MCF 10A (cell line): ENCODE measurements around the gene YARS1. TPM values are rescaled to one million over a fixed set of nuclear protein-coding genes. Genes with fewer than 3 reads are reported as not detected.
"Not testable (repeated sequence)": the region's sequence is repeated elsewhere in the genome, so short reads cannot be mapped to it uniquely, and the experiment has no call there.

ENCODE experiments used
- BruUV-seq: library from RNA; stranded (reverse); fragments of 400-500 nt; replicated peaks from 2 replicates; lab custom pipeline; 2021; lab: Mats Ljungman, UMichigan
- CTCF ChIA-PET: fragments of 300-600 bp; sonication (Branson Sonifier 250); formaldehyde crosslinking; extraction: SDS; loops from one replicate; lab custom pipeline; 2021; ENCODE audit warnings: antibody characterized with exemption, inconsistent platforms; lab: Yijun Ruan, JAX
- POLR2A ChIA-PET: fragments of 300-600, 350-650 bp; sonication (Branson Sonifier 250); formaldehyde crosslinking; extraction: SDS; loops from one replicate; lab custom pipeline; 2020; ENCODE audit warnings: antibody characterized with exemption, inconsistent platforms; lab: Yijun Ruan, JAX
- DNase-seq: peaks from one replicate; pipeline ENCODE4 v3.0.0-alpha.2; 2018; ENCODE audit not compliant: unreplicated experiment
- H3K27ac Mint-ChIP-seq: one replicate; pipeline ENCODE4 v1.8.0; 2022; ENCODE audit warnings: mild to moderate bottlenecking, low read depth, mixed read lengths; ENCODE audit not compliant: unreplicated experiment
- H3K27me3 Mint-ChIP-seq: one replicate; pipeline ENCODE4 v1.8.0; 2022; ENCODE audit warnings: mixed read lengths; ENCODE audit not compliant: insufficient read depth, unreplicated experiment
- H3K36me3 Mint-ChIP-seq: one replicate; pipeline ENCODE4 v1.8.0; 2022; ENCODE audit warnings: mild to moderate bottlenecking, moderate library complexity, mixed read lengths; ENCODE audit not compliant: insufficient read depth, unreplicated experiment
- H3K4me1 Mint-ChIP-seq: one replicate; pipeline ENCODE4 v1.8.0; 2022; ENCODE audit warnings: mixed read lengths; ENCODE audit not compliant: insufficient read depth, unreplicated experiment
- H3K4me3 Mint-ChIP-seq: one replicate; pipeline ENCODE4 v1.8.0; 2022; ENCODE audit warnings: mild to moderate bottlenecking, moderate library complexity, mixed read lengths; ENCODE audit not compliant: unreplicated experiment
- H3K9me3 Mint-ChIP-seq: one replicate; pipeline ENCODE4 v1.8.0; 2022; ENCODE audit warnings: mixed read lengths; ENCODE audit not compliant: unreplicated experiment
- intact Hi-C: fragments of 100-400 bp; cut with micrococcal nuclease; formaldehyde crosslinking; loops from 2 replicates; pipeline ENCODE4 v1.14.1; 2022
- total RNA-seq: library from RNA; stranded (reverse); gene quantifications from 2 replicates; pipeline ENCODE4 v1.2.3, GENCODE V29; 2022
- TF ChIP-seq, protein P1 (sequence below): fragments of 200-600 bp; IDR thresholded peaks from one replicate; pipeline ENCODE4 v1.8.0; 2022; ENCODE audit warnings: antibody characterized with exemption, mild to moderate bottlenecking; ENCODE audit not compliant: unreplicated experiment

The YARS1 gene
- total RNA-seq, 1 experiment from 2014 or later = 372 TPM

DNA sequence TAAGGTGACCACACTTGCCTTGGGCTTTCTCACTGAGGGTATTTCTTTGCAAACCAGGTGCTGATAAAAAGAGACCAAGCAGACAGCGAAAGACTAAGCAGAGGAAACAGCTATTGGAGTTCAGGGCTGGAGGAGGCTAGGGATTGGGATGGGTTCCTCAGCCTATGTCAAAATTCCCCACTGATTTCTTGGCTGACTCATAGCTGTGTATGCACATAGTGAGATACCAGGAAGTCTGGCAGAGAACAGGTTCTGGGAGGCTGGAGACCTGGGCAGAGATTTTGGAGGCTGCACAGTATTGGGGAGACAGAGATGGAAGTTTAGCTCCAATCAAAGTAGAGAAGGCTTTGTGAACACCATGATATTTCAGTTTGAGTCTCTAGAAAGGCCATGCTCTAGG is 25.3 kb downstream of the YARS1 start:
- H3K27me3 Mint-ChIP-seq = no peaks in the 10 kb centered on the region
- ChIA-PET CTCF (interaction anchor here (0.6 to 1.2 kb wide), 5 partner anchors 23 to 79 kb away, joined by 3 to 6 read pairs (median 4); no protein-coding TSS in a partner anchor), POLR2A (interaction anchor here (0.5 to 2.5 kb wide), 9 partner anchors 10 to 834 kb away, joined by 3 to 17 read pairs (median 4); partner anchors contain the start of genes S100PBP and YARS1)
- TF ChIP-seq, protein P1, sequence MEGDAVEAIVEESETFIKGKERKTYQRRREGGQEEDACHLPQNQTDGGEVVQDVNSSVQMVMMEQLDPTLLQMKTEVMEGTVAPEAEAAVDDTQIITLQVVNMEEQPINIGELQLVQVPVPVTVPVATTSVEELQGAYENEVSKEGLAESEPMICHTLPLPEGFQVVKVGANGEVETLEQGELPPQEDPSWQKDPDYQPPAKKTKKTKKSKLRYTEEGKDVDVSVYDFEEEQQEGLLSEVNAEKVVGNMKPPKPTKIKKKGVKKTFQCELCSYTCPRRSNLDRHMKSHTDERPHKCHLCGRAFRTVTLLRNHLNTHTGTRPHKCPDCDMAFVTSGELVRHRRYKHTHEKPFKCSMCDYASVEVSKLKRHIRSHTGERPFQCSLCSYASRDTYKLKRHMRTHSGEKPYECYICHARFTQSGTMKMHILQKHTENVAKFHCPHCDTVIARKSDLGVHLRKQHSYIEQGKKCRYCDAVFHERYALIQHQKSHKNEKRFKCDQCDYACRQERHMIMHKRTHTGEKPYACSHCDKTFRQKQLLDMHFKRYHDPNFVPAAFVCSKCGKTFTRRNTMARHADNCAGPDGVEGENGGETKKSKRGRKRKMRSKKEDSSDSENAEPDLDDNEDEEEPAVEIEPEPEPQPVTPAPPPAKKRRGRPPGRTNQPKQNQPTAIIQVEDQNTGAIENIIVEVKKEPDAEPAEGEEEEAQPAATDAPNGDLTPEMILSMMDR = no peak
- H3K4me3 Mint-ChIP-seq = no peak overlapping the region
- H3K27ac Mint-ChIP-seq = peak overlapping the region; percentile 44
- no peaks in the 10 kb centered on the region for H3K9me3 Mint-ChIP-seq
- peak; percentile 58 for DNase-seq
- peaks cover 94% of the 10 kb centered on the region for H3K36me3 Mint-ChIP-seq
- peaks cover 12% of the 10 kb centered on the region for H3K4me1 Mint-ChIP-seq
- no TSS peak for BruUV-seq
- intact Hi-C loops = no loop called here

DNA sequence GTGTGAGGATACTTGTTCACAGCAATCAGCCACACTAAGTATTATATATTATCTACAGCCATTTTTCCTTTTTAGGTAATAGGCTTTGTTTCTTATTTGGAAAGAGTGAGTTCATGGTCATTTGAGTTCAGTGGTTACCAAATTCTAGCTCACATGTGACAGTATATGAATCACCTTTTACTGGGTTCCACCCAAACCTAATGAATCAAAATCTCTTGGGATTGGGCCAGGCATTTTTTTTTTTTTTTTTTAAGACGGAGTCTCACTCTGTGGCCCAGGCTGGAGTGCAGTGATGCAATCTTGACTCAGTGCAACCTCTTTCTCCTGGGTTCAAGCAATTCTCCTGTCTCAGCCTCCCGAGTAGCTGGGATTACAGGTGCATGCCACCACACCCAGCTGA is 27.8 kb downstream of the YARS1 start:
- BruUV-seq, H3K27me3 Mint-ChIP-seq, H3K9me3 Mint-ChIP-seq, H3K4me3 Mint-ChIP-seq: not testable (repeated sequence)
- peaks cover 12% of the 10 kb centered on the region for H3K4me1 Mint-ChIP-seq
- ChIA-PET CTCF (interaction anchor here (0.5 to 1.2 kb wide), 4 partner anchors 14 to 83 kb away, joined by 3 to 5 read pairs (median 4); no protein-coding TSS in a partner anchor), POLR2A (interaction anchor here (0.6 to 2.1 kb wide), 15 partner anchors 9 to 267 kb away, joined by 3 to 18 read pairs (median 4); partner anchors contain the start of genes S100PBP and YARS1)
- H3K27ac Mint-ChIP-seq = peak overlapping the region; percentile 42
- peaks cover 98% of the 10 kb centered on the region for H3K36me3 Mint-ChIP-seq
- peak; percentile 90 for DNase-seq
- intact Hi-C loops = loop anchor here (10.0 kb wide), 1 partner anchor 295 kb away; the partner anchor contains the start of gene AZIN2

DNA sequence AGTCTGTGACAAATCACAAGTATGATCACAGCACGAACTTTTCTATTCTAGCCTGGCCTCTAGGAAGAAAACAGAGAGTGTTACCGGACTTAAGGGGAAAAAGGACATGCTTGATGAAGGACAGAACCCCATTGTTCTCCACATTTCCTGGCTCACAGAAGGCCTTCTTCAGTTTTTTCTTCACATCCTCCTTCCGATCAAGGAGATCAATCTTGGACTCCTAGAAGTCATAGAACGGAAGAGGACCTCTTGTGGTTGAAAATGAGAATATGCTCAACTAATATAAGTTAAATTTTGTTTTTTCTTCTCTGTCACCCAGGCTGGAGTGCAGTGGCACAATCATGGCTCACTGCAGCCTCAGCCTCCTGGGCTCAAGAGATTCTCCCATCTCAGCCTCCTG is 30.3 kb downstream of the YARS1 start:
- ChIA-PET POLR2A (interaction anchor here (0.7 to 1.4 kb wide), 5 partner anchors 13 to 135 kb away, joined by 3 to 5 read pairs (median 4); partner anchors contain the start of gene RBBP4), CTCF (interaction anchor here (0.9 to 1.2 kb wide), 2 partner anchors 14 to 24 kb away, joined by 3 to 11 read pairs; no protein-coding TSS in a partner anchor)
- BruUV-seq = no TSS peak
- DNase-seq = no peak
- intact Hi-C loops = loop anchor here (10.0 kb wide), 1 partner anchor 298 kb away; the partner anchor contains the start of gene AZIN2
- Mint-ChIP-seq H3K36me3 (peaks cover 99% of the 10 kb centered on the region), H3K9me3 (no peaks in the 10 kb centered on the region), H3K27ac (no peak overlapping the region), H3K27me3 (no peaks in the 10 kb centered on the region), H3K4me1 (peaks cover 2% of the 10 kb centered on the region), H3K4me3 (no peak overlapping the region)
- TF ChIP-seq, protein P1 = no peak

DNA sequence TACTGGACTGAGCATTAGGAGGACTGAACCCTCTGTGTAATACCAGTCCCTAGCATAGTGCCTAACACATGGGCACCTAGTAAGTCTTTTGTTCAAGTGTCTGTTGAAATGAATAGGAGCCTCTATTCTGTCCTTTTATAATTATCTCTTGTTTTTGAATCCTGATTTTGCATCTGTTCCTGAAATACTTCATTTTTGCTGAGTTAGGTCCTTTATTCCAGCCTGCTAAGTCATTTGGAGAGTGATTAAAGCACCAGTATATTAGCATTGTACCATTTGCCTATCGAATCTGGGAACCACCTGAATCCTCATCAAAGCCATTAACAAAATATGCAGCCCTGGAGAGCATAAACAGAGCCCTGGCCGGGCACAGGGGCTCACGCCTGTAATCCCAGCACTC is 32.3 kb downstream of the YARS1 start:
- no TSS peak for BruUV-seq
- H3K4me1 Mint-ChIP-seq = peaks cover 10% of the 10 kb centered on the region
- intact Hi-C loops = loop anchor here (10.0 kb wide), 1 partner anchor 300 kb away; the partner anchor contains the start of gene AZIN2
- ChIA-PET CTCF (interaction anchor here (0.5 to 18.4 kb wide), 2 partner anchors 64 to 72 kb away, joined by 5 to 418 read pairs; no protein-coding TSS in a partner anchor), POLR2A (interaction anchor here (2.6 kb wide), 1 partner anchor 33 kb away, joined by 10 read pairs; the partner anchor contains the start of genes S100PBP and YARS1)
- H3K4me3 Mint-ChIP-seq = no peak overlapping the region
- no peaks in the 10 kb centered on the region for H3K27me3 Mint-ChIP-seq
- no peak overlapping the region for H3K27ac Mint-ChIP-seq
- no peaks in the 10 kb centered on the region for H3K9me3 Mint-ChIP-seq
- TF ChIP-seq, protein P1 = no peak
- H3K36me3 Mint-ChIP-seq = peaks cover 98% of the 10 kb centered on the region
- DNase-seq = no peak
